ENCODE data around the gene MKNK2.
"Not testable (repeated sequence)": the region's sequence is repeated elsewhere in the genome, so short reads cannot be mapped to it uniquely, and the experiment has no call there.

MKNK2 gene

DNA sequence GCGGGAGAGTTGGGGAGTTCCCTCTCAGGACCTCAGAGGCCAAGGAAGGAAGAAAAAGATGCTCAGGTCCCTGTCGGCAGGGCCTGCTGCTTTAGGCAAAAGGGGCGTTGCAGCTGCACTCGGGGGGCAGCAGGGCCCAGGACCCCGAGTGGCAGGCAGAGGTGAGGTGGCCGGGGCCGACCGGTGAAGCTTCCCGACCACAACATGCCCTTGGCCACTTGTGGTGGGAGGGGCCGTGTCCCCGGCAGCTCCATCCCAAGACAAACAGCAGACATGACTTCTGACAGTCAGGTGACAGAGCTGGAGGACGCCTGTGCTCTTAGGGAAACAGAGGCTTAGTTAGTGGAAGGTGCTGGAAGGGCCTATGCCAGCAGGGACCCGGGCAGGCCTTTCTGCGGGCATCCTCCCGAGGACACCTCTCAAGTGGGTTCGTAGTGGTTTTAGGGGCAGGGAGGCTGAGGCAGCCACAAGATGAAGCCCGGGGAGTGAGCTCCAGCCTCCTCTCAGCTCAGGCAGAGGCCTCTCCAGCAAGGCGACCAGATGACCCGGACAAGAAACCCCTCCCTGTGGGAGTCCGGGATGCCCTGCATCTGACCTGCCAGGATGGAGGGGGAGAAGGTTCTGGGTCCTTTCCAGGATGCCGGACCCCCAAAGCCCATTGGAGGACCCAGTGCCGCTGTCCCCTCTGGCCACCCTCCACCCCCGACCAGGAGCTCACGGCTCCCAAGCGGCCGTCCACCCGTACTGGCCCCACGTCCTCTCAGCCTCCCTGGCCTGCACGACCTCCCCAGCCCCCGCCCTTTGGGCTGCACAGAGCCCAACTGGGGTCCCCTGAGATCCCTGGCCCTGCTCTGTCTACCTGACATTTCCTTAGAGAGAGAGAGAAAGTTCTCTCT lies 59.8 kb downstream of the MKNK2 start:
- no peak for DNase-seq (ENCODE audit: low read depth)

DNA sequence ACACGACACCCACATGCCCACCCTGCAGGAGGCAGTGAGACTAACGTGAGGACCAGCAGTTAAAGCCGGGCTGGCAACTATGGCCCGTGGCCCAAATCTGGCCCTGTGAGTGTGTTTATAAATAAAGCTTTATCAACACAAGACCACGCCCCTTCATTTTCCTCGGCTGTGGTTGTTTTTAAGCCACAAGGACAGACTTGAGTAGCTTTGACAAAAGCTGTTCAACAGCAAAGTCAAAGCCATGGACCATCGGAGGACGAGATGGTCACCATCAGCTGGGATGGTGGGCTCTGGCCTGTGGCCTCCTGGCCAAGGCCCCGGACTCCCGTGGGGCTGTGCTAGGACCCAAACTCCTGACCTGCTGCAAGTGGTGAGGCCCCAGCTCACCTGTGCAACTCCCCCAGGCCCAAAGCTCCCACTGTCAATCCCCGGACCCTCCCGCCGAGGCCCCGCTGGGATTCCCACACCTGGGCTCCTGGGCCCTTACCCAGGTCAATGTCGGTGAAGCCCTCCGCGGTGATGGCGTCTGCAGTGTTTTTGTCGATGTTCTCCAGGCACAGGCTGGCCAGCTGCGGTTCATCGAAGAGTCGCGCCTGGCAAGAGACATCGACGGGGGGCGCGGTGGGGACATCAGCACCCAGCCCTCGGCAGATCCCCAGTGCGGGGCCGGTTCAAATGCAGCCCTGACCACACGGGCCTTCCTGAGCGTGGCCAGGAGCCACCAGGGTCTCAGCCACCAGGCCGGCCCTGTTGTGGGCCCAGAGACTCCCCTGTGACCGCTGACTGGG lies 60.6 kb downstream of the MKNK2 start:
- DNase-seq (ENCODE audit: low read depth), result no peak

DNA sequence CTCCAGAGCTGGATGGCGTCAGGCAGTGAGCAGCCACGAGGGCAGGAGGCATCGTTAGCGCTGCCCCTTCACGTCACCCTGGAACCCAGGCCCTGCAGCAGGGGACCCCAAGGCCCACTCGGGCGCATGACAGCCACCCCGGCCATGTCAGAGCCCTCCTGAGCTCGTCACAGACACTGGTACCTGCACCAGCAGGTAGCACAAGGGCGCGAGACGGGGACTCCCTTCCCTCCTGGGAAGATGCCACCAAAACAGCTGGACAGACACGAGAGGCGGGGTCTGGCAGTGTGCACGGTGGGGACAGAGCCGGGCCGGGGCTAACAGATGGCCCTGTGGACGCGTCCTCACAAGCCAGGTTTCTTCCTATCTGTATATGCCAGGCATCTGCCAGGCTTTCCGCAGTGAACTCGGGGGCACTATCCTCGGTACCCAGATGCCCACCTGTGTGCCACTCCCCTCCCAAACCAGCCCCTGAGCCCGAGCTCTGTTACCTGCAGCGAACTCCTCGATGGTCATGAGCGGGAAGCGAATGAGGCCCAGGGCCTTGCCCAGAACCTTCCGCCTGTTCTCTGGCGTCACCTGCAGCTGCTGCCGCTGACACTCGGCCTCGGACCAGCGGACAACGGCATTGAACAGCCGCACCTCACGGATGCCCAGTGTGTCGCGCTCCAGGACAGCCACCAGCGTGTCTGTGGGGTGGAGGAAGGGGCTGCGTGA lies 61.4 kb downstream of the MKNK2 start:
- no peak for DNase-seq (ENCODE audit: low read depth)

DNA sequence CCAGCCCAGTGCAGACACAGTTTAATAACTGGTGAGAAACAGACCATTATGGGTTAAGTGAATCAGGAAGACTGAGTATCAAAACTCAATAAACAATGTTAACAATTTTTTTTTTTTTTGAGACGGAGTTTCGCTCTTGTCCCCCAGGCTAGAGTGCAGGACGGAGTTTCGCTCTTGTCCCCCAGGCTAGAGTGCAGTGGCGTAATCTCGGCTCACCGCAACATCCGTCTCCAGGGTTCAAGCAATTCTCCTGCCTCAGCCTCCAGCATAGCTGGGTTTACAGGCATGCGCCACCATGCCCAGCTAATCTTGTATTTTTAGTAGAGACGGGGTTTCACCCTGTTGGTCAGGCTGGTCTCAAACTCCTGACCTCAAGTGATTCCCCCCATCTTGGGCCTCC lies 62.6 kb downstream of the MKNK2 start:
- not testable (repeated sequence) for DNase-seq (ENCODE audit: low read depth)

Measured in non-pigmented ciliary epithelial cell (primary cell).